ENCODE results near the gene EVL. TPM values are rescaled to one million over a fixed set of nuclear protein-coding genes. Genes with fewer than 3 reads are reported as not detected.
"Not testable (repeated sequence)": the region's sequence is repeated elsewhere in the genome, so short reads cannot be mapped to it uniquely, and the experiment has no call there.

The EVL gene
- total and polyA plus RNA-seq, 3 donors from 2014 or later, result 87.4 to 96.8 (median 91.7) TPM

DNA sequence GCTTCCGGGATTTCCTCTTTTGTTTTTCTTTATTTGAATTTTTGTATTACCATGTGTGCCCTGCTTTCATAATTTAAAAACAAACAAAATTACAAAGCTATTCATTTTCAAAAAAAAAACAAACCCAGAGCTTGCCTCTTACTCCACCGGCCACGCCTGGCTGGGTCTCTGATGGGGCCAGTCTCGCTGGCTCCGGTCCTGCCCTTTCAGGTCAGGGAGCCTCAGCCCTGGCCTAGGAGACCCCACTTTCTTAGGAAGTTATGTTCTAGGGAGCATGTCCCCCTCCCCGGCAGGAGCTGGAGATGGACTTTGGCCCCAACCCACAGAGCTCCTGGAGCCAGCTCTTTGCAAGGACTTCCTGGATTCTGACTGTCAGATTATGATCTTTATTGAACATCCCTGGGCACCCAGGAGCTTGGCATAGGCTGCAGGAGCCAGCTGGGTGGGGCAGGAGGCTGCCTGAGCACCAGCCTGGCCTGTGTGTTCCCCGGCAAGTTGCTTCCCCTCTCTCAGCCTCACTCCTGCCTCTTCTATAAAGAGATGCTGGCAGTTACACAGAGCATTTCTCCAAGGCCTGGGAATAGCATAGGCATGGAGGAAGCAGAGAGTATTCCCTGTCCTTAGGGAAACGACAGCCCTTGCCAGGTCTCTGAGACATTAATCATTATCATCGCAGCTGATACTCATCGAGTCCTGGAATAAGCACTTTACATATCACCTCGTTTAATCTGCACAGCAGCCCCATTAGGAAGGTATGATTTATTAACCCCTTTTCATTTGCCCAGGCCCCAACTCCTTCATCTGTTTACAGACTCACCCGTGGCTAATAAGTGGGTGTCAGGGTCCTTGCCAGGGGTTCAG lies 90.8 kb downstream of the EVL start:
- WGBS, 2 donors, result 69 to 71% methylated on average over 11 to 12 of the region's 12 CpGs
- Histone ChIP-seq H3K4me3 (no peak overlapping the region), H3K27me3 (no peaks in the 10 kb centered on the region), H3K4me1 (peaks cover 6% of the 10 kb centered on the region), H3K27ac (no peak overlapping the region), H3K36me3 (ENCODE audit: low read depth, missing control alignments) (no peaks in the 10 kb centered on the region), H3K9me3 (no peaks in the 10 kb centered on the region)
- DNase-seq, result no peak
- intact Hi-C loops (cut with DNase I; ENCODE audit: low total_unique reads), result no loop called here
- TF ChIP-seq CTCF (IDR thresholded peaks at IDR 0.05) (no peak), POLR2A (IDR thresholded peaks at IDR 0.05) (no peak)

- no peaks in the 10 kb centered on the region for H3K36me3 ChIP-seq (ENCODE audit: low read depth, missing control alignments)
- TF ChIP-seq CTCF (IDR thresholded peaks at IDR 0.05), result no peak
- no peak for TF ChIP-seq POLR2A (IDR thresholded peaks at IDR 0.05)
- no peak overlapping the region for H3K27ac ChIP-seq
- intact Hi-C loops (cut with DNase I; ENCODE audit: low total_unique reads), result no loop called here
- 89% methylated on average over 6 of the region's 6 CpGs for WGBS, 2 donors
- H3K9me3 ChIP-seq, result no peaks in the 10 kb centered on the region
- DNase-seq, result no peak
- peaks cover 6% of the 10 kb centered on the region for H3K4me1 ChIP-seq
- no peaks in the 10 kb centered on the region for H3K27me3 ChIP-seq
- H3K4me3 ChIP-seq, result no peak overlapping the region
Measured at GRCh38 chr14:100156776-100157175, 91.6 kb downstream of the EVL start.

GRCh38 chr14:100157548-100158232 lies 92.5 kb downstream of the EVL start:
- DNase-seq; H3K9me3 ChIP-seq; H3K4me3 ChIP-seq; H3K27me3 ChIP-seq; intact Hi-C loops (cut with DNase I; ENCODE audit: low total_unique reads); H3K27ac ChIP-seq; H3K4me1 ChIP-seq; H3K36me3 ChIP-seq (ENCODE audit: low read depth, missing control alignments): not testable (repeated sequence)
- WGBS, 2 donors, result 75 to 89% methylated on average over 15 to 16 of the region's 16 CpGs

- Histone ChIP-seq H3K4me1 (peaks cover 6% of the 10 kb centered on the region), H3K4me3 (peak overlapping the region; percentile 32 to 61), H3K36me3 (ENCODE audit: low read depth, missing control alignments) (no peaks in the 10 kb centered on the region), H3K9me3 (no peaks in the 10 kb centered on the region), H3K27ac (no peak overlapping the region), H3K27me3 (no peaks in the 10 kb centered on the region)
- DNase-seq, result no peak
- TF ChIP-seq POLR2A (IDR thresholded peaks at IDR 0.05), result no peak
- no peak for TF ChIP-seq CTCF (IDR thresholded peaks at IDR 0.05)
- 9 to 14% methylated on average over 15 to 32 of the region's 32 CpGs for WGBS, 2 donors
- intact Hi-C loops (cut with DNase I; ENCODE audit: low total_unique reads), result no loop called here
Measured at GRCh38 chr14:100158566-100159093, 93.4 kb downstream of the EVL start.

DNA sequence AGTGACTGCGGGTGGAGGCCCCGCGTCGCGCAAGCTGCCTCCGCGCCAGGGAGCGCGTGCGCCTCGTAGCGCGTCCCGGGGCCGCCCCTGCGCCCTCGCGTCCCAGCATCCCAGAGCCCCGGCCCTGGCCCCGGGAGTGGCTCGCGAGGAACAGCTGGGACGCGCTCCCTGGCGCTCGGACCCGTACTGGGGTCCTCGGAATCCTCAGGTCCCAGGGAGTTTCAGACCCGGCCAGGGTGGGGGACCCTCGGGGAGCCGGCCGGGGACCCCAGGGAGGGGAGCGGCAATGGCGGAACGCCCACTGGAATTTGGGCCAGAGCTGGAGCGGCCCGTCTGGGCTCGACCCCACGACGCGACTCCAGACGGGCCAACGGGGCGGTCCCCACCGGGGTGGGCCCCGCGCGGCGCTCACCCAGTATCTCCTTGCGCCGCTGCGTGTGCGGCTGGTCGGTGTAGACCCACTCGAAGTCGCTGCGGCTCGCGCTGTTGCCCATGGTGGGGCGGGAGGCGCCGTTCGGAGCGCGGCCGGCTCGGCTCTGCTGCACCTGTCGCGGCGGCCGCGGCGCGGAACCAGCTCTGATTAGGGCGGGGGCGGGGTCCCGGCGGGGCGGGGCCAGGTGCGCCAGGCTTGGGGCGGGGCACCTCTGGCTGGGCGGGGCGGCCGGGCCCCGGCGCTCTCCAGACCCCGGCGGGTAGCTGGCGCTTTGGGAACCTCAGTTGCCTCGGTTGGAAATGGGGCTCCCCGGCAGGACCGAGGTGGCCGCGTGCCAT lies 94.1 kb downstream of the EVL start, which contains the start of gene DEGS2:
Gene DEGS2, minus strand, starts transcription at position 552 of the 771 bp plus-strand sequence. Its CDS starts 58 bp downstream, at position 494.
- H3K36me3 ChIP-seq (ENCODE audit: low read depth, missing control alignments), result no peaks in the 10 kb centered on the region
- no peaks in the 10 kb centered on the region for H3K27me3 ChIP-seq
- peak within 1 kb of the TSS; percentile 32 to 61 for H3K4me3 ChIP-seq
- intact Hi-C loops (cut with DNase I; ENCODE audit: low total_unique reads), result no loop called here
- H3K9me3 ChIP-seq, result no peaks in the 10 kb centered on the region
- H3K4me1 ChIP-seq, result peaks cover 6% of the 10 kb centered on the region
- TF ChIP-seq CTCF (IDR thresholded peaks at IDR 0.05) (no peak), POLR2A (IDR thresholded peaks at IDR 0.05) (no peak)
- no peak within 1 kb of the TSS for H3K27ac ChIP-seq
- DNase-seq, result peak; percentile 43
- 2 to 3% methylated on average over 16 to 66 of the region's 94 CpGs for WGBS, 2 donors

Measured in testis (tissue), 3 donors.